Measurements from ENCODE around the gene DLX3. TPM values are rescaled to one million over a fixed set of nuclear protein-coding genes. Genes with fewer than 3 reads are reported as not detected.
A peak's percentile ranks its signal among the peaks of the same experiment; 100 is the strongest.
"Not testable (repeated sequence)": the region's sequence is repeated elsewhere in the genome, so short reads cannot be mapped to it uniquely, and the experiment has no call there.

Gene DLX3
- polyA plus RNA-seq (2013) = not detected

- H3K36me3 ChIP-seq (ENCODE audit: control insufficient read depth in 4 of 4, insufficient read depth in 4 of 4, low read length in 3 of 4) = no peaks in the 10 kb centered on the region
- H3K27ac ChIP-seq (ENCODE audit: insufficient read depth in 1 of 2, low read depth in 1 of 2, low read length in 2 of 2, poor library complexity in 1 of 2, severe bottlenecking in 2 of 2) = no peak within 1 kb of the TSS
- H3K9me3 ChIP-seq (ENCODE audit: control extremely low read depth in 1 of 5, control insufficient read depth in 4 of 5, insufficient read depth in 2 of 5, low read depth in 1 of 5, low read length in 4 of 5) = peaks cover 0 to 5% (median 2%) of the 10 kb centered on the region in 5 experiments
- ChIA-PET POLR2A (no interaction called here), CTCF (interaction anchor here (0.9 to 10.5 kb wide), 11 partner anchors 9 to 287 kb away, joined by 3 to 172 read pairs (median 33); no protein-coding TSS in a partner anchor)
- peak within 1 kb of the TSS in 3 of 7 experiments; percentile 59 to 68 (median 64) for H3K4me3 ChIP-seq (ENCODE audit: control insufficient read depth in 1 of 7, extremely low read depth in 1 of 7, insufficient read depth in 4 of 7, low read depth in 2 of 7, low read length in 6 of 7)
- WGBS (ENCODE audit: insufficient coverage) = 1% methylated on average over 25 of the region's 29 CpGs
- DNase-seq = peak; percentile 39 to 72 (median 63)
- H3K27me3 ChIP-seq (replicated peaks in 2 of 5; ENCODE audit: control insufficient read depth in 4 of 5, insufficient read depth in 5 of 5, low read length in 4 of 5) = peaks cover 5 to 94% (median 61%) of the 10 kb centered on the region in 5 experiments
- peaks cover 0 to 36% (median 25%) of the 10 kb centered on the region in 4 experiments for H3K4me1 ChIP-seq (ENCODE audit: control extremely low read depth in 1 of 4, control insufficient read depth in 4 of 4, insufficient read depth in 4 of 4, low read length in 3 of 4)
Measured at GRCh38 chr17:49995055-49995738, at the start of gene DLX3. Gene DLX3, minus strand, starts transcription at chr17:49995224. Its CDS starts 226 bp downstream, at chr17:49994998.

- no peaks in the 10 kb centered on the region for H3K9me3 ChIP-seq (ENCODE audit: control extremely low read depth in 1 of 5, control insufficient read depth in 4 of 5, insufficient read depth in 2 of 5, low read depth in 1 of 5, low read length in 4 of 5)
- no peak overlapping the region for H3K27ac ChIP-seq (ENCODE audit: insufficient read depth in 1 of 2, low read depth in 1 of 2, low read length in 2 of 2, poor library complexity in 1 of 2, severe bottlenecking in 2 of 2)
- ChIA-PET POLR2A (no interaction called here), CTCF (interaction anchor here (0.9 to 1.8 kb wide), 3 partner anchors 13 to 48 kb away, joined by 3 to 4 read pairs (median 4); no protein-coding TSS in a partner anchor)
- H3K36me3 ChIP-seq (ENCODE audit: control insufficient read depth in 4 of 4, insufficient read depth in 4 of 4, low read length in 3 of 4) = no peaks in the 10 kb centered on the region
- H3K4me1 ChIP-seq (ENCODE audit: control extremely low read depth in 1 of 4, control insufficient read depth in 4 of 4, insufficient read depth in 4 of 4, low read length in 3 of 4) = peaks cover 0 to 9% (median 5%) of the 10 kb centered on the region in 4 experiments
- H3K4me3 ChIP-seq (ENCODE audit: control insufficient read depth in 1 of 7, extremely low read depth in 1 of 7, insufficient read depth in 4 of 7, low read depth in 2 of 7, low read length in 6 of 7) = no peak overlapping the region
- DNase-seq = no peak
- WGBS (ENCODE audit: insufficient coverage) = 100% methylated on average over 2 of the region's 5 CpGs
- no peaks in the 10 kb centered on the region for H3K27me3 ChIP-seq (replicated peaks in 2 of 5; ENCODE audit: control insufficient read depth in 4 of 5, insufficient read depth in 5 of 5, low read length in 4 of 5)
Measured at GRCh38 chr17:50044483-50044882, 49.5 kb upstream of the DLX3 start.

GRCh38 chr17:50043290-50044148 lies 48.5 kb upstream of the DLX3 start:
- no peak overlapping the region for H3K4me3 ChIP-seq (ENCODE audit: control insufficient read depth in 1 of 7, extremely low read depth in 1 of 7, insufficient read depth in 4 of 7, low read depth in 2 of 7, low read length in 6 of 7)
- ChIA-PET CTCF (interaction anchor here (0.9 to 1.8 kb wide), 3 partner anchors 12 to 18 kb away, joined by 3 to 4 read pairs (median 3); no protein-coding TSS in a partner anchor), POLR2A (no interaction called here)
- no peak for DNase-seq
- peaks cover 0 to 8% (median 4%) of the 10 kb centered on the region in 4 experiments for H3K4me1 ChIP-seq (ENCODE audit: control extremely low read depth in 1 of 4, control insufficient read depth in 4 of 4, insufficient read depth in 4 of 4, low read length in 3 of 4)
- no peak overlapping the region for H3K27ac ChIP-seq (ENCODE audit: insufficient read depth in 1 of 2, low read depth in 1 of 2, low read length in 2 of 2, poor library complexity in 1 of 2, severe bottlenecking in 2 of 2)
- H3K27me3 ChIP-seq (replicated peaks in 2 of 5; ENCODE audit: control insufficient read depth in 4 of 5, insufficient read depth in 5 of 5, low read length in 4 of 5) = no peaks in the 10 kb centered on the region
- no peaks in the 10 kb centered on the region for H3K36me3 ChIP-seq (ENCODE audit: control insufficient read depth in 4 of 4, insufficient read depth in 4 of 4, low read length in 3 of 4)
- no peaks in the 10 kb centered on the region for H3K9me3 ChIP-seq (ENCODE audit: control extremely low read depth in 1 of 5, control insufficient read depth in 4 of 5, insufficient read depth in 2 of 5, low read depth in 1 of 5, low read length in 4 of 5)
- 84% methylated on average over 14 of the region's 16 CpGs for WGBS (ENCODE audit: insufficient coverage)

- CTCF ChIA-PET = no interaction called here
- no peak for DNase-seq
- POLR2A ChIA-PET = no interaction called here
- Histone ChIP-seq H3K4me3 (ENCODE audit: control insufficient read depth in 1 of 7, extremely low read depth in 1 of 7, insufficient read depth in 4 of 7, low read depth in 2 of 7, low read length in 6 of 7) (no peak overlapping the region), H3K36me3 (ENCODE audit: control insufficient read depth in 4 of 4, insufficient read depth in 4 of 4, low read length in 3 of 4) (no peaks in the 10 kb centered on the region), H3K4me1 (ENCODE audit: control extremely low read depth in 1 of 4, control insufficient read depth in 4 of 4, insufficient read depth in 4 of 4, low read length in 3 of 4) (peaks cover 0 to under 1% (median under 1%) of the 10 kb centered on the region in 4 experiments), H3K27ac (ENCODE audit: insufficient read depth in 1 of 2, low read depth in 1 of 2, low read length in 2 of 2, poor library complexity in 1 of 2, severe bottlenecking in 2 of 2) (no peak overlapping the region), H3K27me3 (replicated peaks in 2 of 5; ENCODE audit: control insufficient read depth in 4 of 5, insufficient read depth in 5 of 5, low read length in 4 of 5) (no peaks in the 10 kb centered on the region), H3K9me3 (ENCODE audit: control extremely low read depth in 1 of 5, control insufficient read depth in 4 of 5, insufficient read depth in 2 of 5, low read depth in 1 of 5, low read length in 4 of 5) (no peaks in the 10 kb centered on the region)
- WGBS (ENCODE audit: insufficient coverage) = 100% methylated on average over 2 of the region's 5 CpGs
Measured at GRCh38 chr17:50042211-50042610, 47.2 kb upstream of the DLX3 start.

- 89% methylated on average over 2 of the region's 5 CpGs for WGBS (ENCODE audit: insufficient coverage)
- POLR2A ChIA-PET = interaction anchor here (0.6 kb wide), 1 partner anchor 118 kb away, joined by 4 read pairs; no protein-coding TSS in a partner anchor
Measured at GRCh38 chr17:50040496-50040895, 45.5 kb upstream of the DLX3 start.

GRCh38 chr17:50039058-50039457 lies 44.0 kb upstream of the DLX3 start:
- Histone ChIP-seq H3K9me3 (ENCODE audit: control extremely low read depth in 1 of 5, control insufficient read depth in 4 of 5, insufficient read depth in 2 of 5, low read depth in 1 of 5, low read length in 4 of 5) (no peaks in the 10 kb centered on the region), H3K36me3 (ENCODE audit: control insufficient read depth in 4 of 4, insufficient read depth in 4 of 4, low read length in 3 of 4) (no peaks in the 10 kb centered on the region), H3K27ac (ENCODE audit: insufficient read depth in 1 of 2, low read depth in 1 of 2, low read length in 2 of 2, poor library complexity in 1 of 2, severe bottlenecking in 2 of 2) (no peak overlapping the region), H3K4me1 (ENCODE audit: control extremely low read depth in 1 of 4, control insufficient read depth in 4 of 4, insufficient read depth in 4 of 4, low read length in 3 of 4) (no peaks in the 10 kb centered on the region), H3K4me3 (ENCODE audit: control insufficient read depth in 1 of 7, extremely low read depth in 1 of 7, insufficient read depth in 4 of 7, low read depth in 2 of 7, low read length in 6 of 7) (no peak overlapping the region), H3K27me3 (replicated peaks in 2 of 5; ENCODE audit: control insufficient read depth in 4 of 5, insufficient read depth in 5 of 5, low read length in 4 of 5) (peaks cover 0 to 6% (median 0%) of the 10 kb centered on the region in 5 experiments)
- ChIA-PET CTCF (interaction anchor here (0.9 to 2.3 kb wide), 4 partner anchors 13 to 63 kb away, joined by 3 to 7 read pairs (median 3); no protein-coding TSS in a partner anchor), POLR2A (no interaction called here)
- 57% methylated on average over 2 of the region's 4 CpGs for WGBS (ENCODE audit: insufficient coverage)
- DNase-seq = no peak

More at GRCh38 chr17:50040496-50040895, 45.5 kb upstream of the DLX3 start:
- H3K4me1 ChIP-seq (ENCODE audit: control extremely low read depth in 1 of 4, control insufficient read depth in 4 of 4, insufficient read depth in 4 of 4, low read length in 3 of 4); H3K36me3 ChIP-seq (ENCODE audit: control insufficient read depth in 4 of 4, insufficient read depth in 4 of 4, low read length in 3 of 4); H3K9me3 ChIP-seq (ENCODE audit: control extremely low read depth in 1 of 5, control insufficient read depth in 4 of 5, insufficient read depth in 2 of 5, low read depth in 1 of 5, low read length in 4 of 5); DNase-seq; H3K4me3 ChIP-seq (ENCODE audit: control insufficient read depth in 1 of 7, extremely low read depth in 1 of 7, insufficient read depth in 4 of 7, low read depth in 2 of 7, low read length in 6 of 7); H3K27ac ChIP-seq (ENCODE audit: insufficient read depth in 1 of 2, low read depth in 1 of 2, low read length in 2 of 2, poor library complexity in 1 of 2, severe bottlenecking in 2 of 2); H3K27me3 ChIP-seq (replicated peaks in 2 of 5; ENCODE audit: control insufficient read depth in 4 of 5, insufficient read depth in 5 of 5, low read length in 4 of 5): not testable (repeated sequence)
- CTCF ChIA-PET = interaction anchor here (1.0 to 2.3 kb wide), 2 partner anchors 10 to 14 kb away, joined by 4 to 7 read pairs; no protein-coding TSS in a partner anchor
